IPS-15b (cell line): Measurements from ENCODE around the gene ABLIM2.

ENCODE experiments used
- H3K27me3 ChIP-seq: one replicate; pipeline ENCODE4 v1.6.1; 2013; ENCODE audit warnings: low read length; ENCODE audit not compliant: control insufficient read depth, insufficient read depth
- H3K36me3 ChIP-seq: one replicate; pipeline ENCODE4 v1.6.1; 2013; ENCODE audit warnings: low read length; ENCODE audit not compliant: control insufficient read depth, insufficient read depth
- H3K4me1 ChIP-seq: one replicate; pipeline ENCODE4 v1.6.1; 2013; ENCODE audit warnings: mild to moderate bottlenecking, low read length; ENCODE audit not compliant: control insufficient read depth, insufficient read depth
- H3K4me3 ChIP-seq: one replicate; pipeline ENCODE4 v1.5.1; 2013; ENCODE audit warnings: low read depth, low read length
- H3K9ac ChIP-seq: one replicate; pipeline ENCODE4 v1.6.1; 2013; ENCODE audit warnings: low read depth, mild to moderate bottlenecking, low read length
- H3K9me3 ChIP-seq: one replicate; pipeline ENCODE4 v1.6.1; 2013; ENCODE audit warnings: mild to moderate bottlenecking, low read length; ENCODE audit not compliant: control insufficient read depth, insufficient read depth

ABLIM2 gene

GRCh38 chr4:8179771-8180170, 21.2 kb upstream of the ABLIM2 start:
- no peak overlapping the region for H3K4me3 ChIP-seq
- no peaks in the 10 kb centered on the region for H3K4me1 ChIP-seq
- H3K27me3 ChIP-seq, result no peaks in the 10 kb centered on the region
- no peak overlapping the region for H3K9ac ChIP-seq
- no peaks in the 10 kb centered on the region for H3K36me3 ChIP-seq
- H3K9me3 ChIP-seq, result no peaks in the 10 kb centered on the region

GRCh38 chr4:8179074-8179473, 20.5 kb upstream of the ABLIM2 start:
- H3K4me1 ChIP-seq, result no peaks in the 10 kb centered on the region
- no peak overlapping the region for H3K9ac ChIP-seq
- no peaks in the 10 kb centered on the region for H3K27me3 ChIP-seq
- no peaks in the 10 kb centered on the region for H3K9me3 ChIP-seq
- no peak overlapping the region for H3K4me3 ChIP-seq
- H3K36me3 ChIP-seq, result no peaks in the 10 kb centered on the region

GRCh38 chr4:8177956-8178355, 19.3 kb upstream of the ABLIM2 start:
- Histone ChIP-seq H3K9ac (no peak overlapping the region), H3K36me3 (no peaks in the 10 kb centered on the region), H3K9me3 (no peaks in the 10 kb centered on the region), H3K4me1 (no peaks in the 10 kb centered on the region), H3K4me3 (no peak overlapping the region), H3K27me3 (no peaks in the 10 kb centered on the region)

GRCh38 chr4:8177552-8177951, 18.9 kb upstream of the ABLIM2 start:
- H3K9ac ChIP-seq, result no peak overlapping the region
- H3K36me3 ChIP-seq, result no peaks in the 10 kb centered on the region
- H3K4me1 ChIP-seq, result no peaks in the 10 kb centered on the region
- H3K27me3 ChIP-seq, result no peaks in the 10 kb centered on the region
- no peaks in the 10 kb centered on the region for H3K9me3 ChIP-seq
- no peak overlapping the region for H3K4me3 ChIP-seq

GRCh38 chr4:8176547-8177399, 18.2 kb upstream of the ABLIM2 start:
- H3K36me3 ChIP-seq, result no peaks in the 10 kb centered on the region
- H3K9ac ChIP-seq, result no peak overlapping the region
- H3K4me1 ChIP-seq, result no peaks in the 10 kb centered on the region
- no peaks in the 10 kb centered on the region for H3K9me3 ChIP-seq
- H3K27me3 ChIP-seq, result no peaks in the 10 kb centered on the region
- no peak overlapping the region for H3K4me3 ChIP-seq

- Histone ChIP-seq H3K36me3 (no peaks in the 10 kb centered on the region), H3K4me1 (no peaks in the 10 kb centered on the region), H3K27me3 (no peaks in the 10 kb centered on the region), H3K9ac (no peak overlapping the region), H3K9me3 (no peaks in the 10 kb centered on the region), H3K4me3 (no peak overlapping the region)
Measured at GRCh38 chr4:8175686-8176085, 17.1 kb upstream of the ABLIM2 start.

- Histone ChIP-seq H3K9me3 (no peaks in the 10 kb centered on the region), H3K9ac (no peak overlapping the region), H3K36me3 (no peaks in the 10 kb centered on the region)
Measured at GRCh38 chr4:8174970-8175369, 16.4 kb upstream of the ABLIM2 start.

GRCh38 chr4:8173492-8174242, 15.1 kb upstream of the ABLIM2 start:
- Histone ChIP-seq H3K4me3 (no peak overlapping the region), H3K36me3 (no peaks in the 10 kb centered on the region), H3K9ac (no peak overlapping the region)

More at GRCh38 chr4:8174970-8175369, 16.4 kb upstream of the ABLIM2 start:
- no peaks in the 10 kb centered on the region for H3K4me1 ChIP-seq
- no peak overlapping the region for H3K4me3 ChIP-seq
- H3K27me3 ChIP-seq, result no peaks in the 10 kb centered on the region

GRCh38 chr4:8171984-8172924, 13.6 kb upstream of the ABLIM2 start:
- no peaks in the 10 kb centered on the region for H3K4me1 ChIP-seq
- H3K4me3 ChIP-seq, result no peak overlapping the region
- H3K9me3 ChIP-seq, result peaks cover 8% of the 10 kb centered on the region
- H3K27me3 ChIP-seq, result no peaks in the 10 kb centered on the region
- no peaks in the 10 kb centered on the region for H3K36me3 ChIP-seq
- no peak overlapping the region for H3K9ac ChIP-seq

More at GRCh38 chr4:8173492-8174242, 15.1 kb upstream of the ABLIM2 start:
- Histone ChIP-seq H3K4me1 (no peaks in the 10 kb centered on the region), H3K9me3 (peaks cover 2% of the 10 kb centered on the region), H3K27me3 (no peaks in the 10 kb centered on the region)

GRCh38 chr4:8171266-8171665, 12.7 kb upstream of the ABLIM2 start:
- Histone ChIP-seq H3K4me1 (no peaks in the 10 kb centered on the region), H3K27me3 (no peaks in the 10 kb centered on the region), H3K9ac (no peak overlapping the region), H3K9me3 (peaks cover 8% of the 10 kb centered on the region), H3K36me3 (no peaks in the 10 kb centered on the region), H3K4me3 (no peak overlapping the region)

- no peaks in the 10 kb centered on the region for H3K36me3 ChIP-seq
- H3K9ac ChIP-seq, result no peak overlapping the region
- H3K4me1 ChIP-seq, result no peaks in the 10 kb centered on the region
- no peaks in the 10 kb centered on the region for H3K27me3 ChIP-seq
- H3K9me3 ChIP-seq, result peaks cover 8% of the 10 kb centered on the region
- H3K4me3 ChIP-seq, result no peak overlapping the region
Measured at GRCh38 chr4:8170341-8170740, 11.7 kb upstream of the ABLIM2 start.
